ENCODE results near the gene IFNAR2. TPM values are rescaled to one million over a fixed set of nuclear protein-coding genes. Genes with fewer than 3 reads are reported as not detected.

IFNAR2 gene
- total and polyA plus RNA-seq, 11 donors: 6.5 to 46.7 (median 12.0) TPM

GRCh38 chr21:33266789-33267135, 37.0 kb downstream of the IFNAR2 start:
- ATAC-seq (peak in 3 of 4 donors; percentile 1 to 35 (median 28)), DNase-seq (peak in 1 of 5 donors; percentile 69)
- peaks cover 0 to 58% (median 38%) of the 10 kb centered on the region in 9 donors for H3K36me3 ChIP-seq
- TF ChIP-seq POLR2A (IDR thresholded peaks at IDR 0.05): no peak
- no peaks in the 10 kb centered on the region for H3K27me3 ChIP-seq
- peak overlapping the region; percentile 69 to 98 (median 88) for H3K27ac ChIP-seq
- peaks cover 0 to 61% (median 13%) of the 10 kb centered on the region in 12 donors for H3K4me1 ChIP-seq
- WGBS, 4 donors: 11 to 28% (median 17%) methylated on average over 8 of the region's 8 CpGs
- intact Hi-C loops (cut with DNase I): loop anchor here in 4 of 10 donors (5.0 to 10.0 kb wide), 3 partner anchors 34 to 66 kb away; partner anchors contain the start of gene IFNAR1 (in 1 of the 4)
- peak overlapping the region; percentile 57 to 100 (median 82) for H3K4me3 ChIP-seq
- H3K9me3 ChIP-seq: no peaks in the 10 kb centered on the region

- Histone ChIP-seq H3K4me3 (peak overlapping the region in 11 of 12 donors; percentile 57 to 100 (median 86)), H3K9me3 (no peaks in the 10 kb centered on the region), H3K27ac (peak overlapping the region; percentile 69 to 98 (median 88)), H3K36me3 (peaks cover 0 to 61% (median 38%) of the 10 kb centered on the region in 9 donors), H3K27me3 (no peaks in the 10 kb centered on the region), H3K4me1 (peaks cover 0 to 56% (median 13%) of the 10 kb centered on the region in 12 donors)
- DNase-seq (no peak), ATAC-seq (no peak)
- intact Hi-C loops (cut with DNase I): loop anchor here in 4 of 10 donors (5.0 to 10.0 kb wide), 3 partner anchors 35 to 65 kb away; partner anchors contain the start of gene IFNAR1 (in 1 of the 4)
- no peak for TF ChIP-seq CTCF (IDR thresholded peaks at IDR 0.05)
- TF ChIP-seq POLR2A (IDR thresholded peaks at IDR 0.05): no peak
- 75 to 90% (median 84%) methylated on average over 7 of the region's 7 CpGs for WGBS, 4 donors
These were observed 37.5 kb downstream of the IFNAR2 start for GRCh38 chr21:33267250-33267649.

- Histone ChIP-seq H3K27ac (peak overlapping the region in 1 of 12 donors; percentile 30), H3K36me3 (peaks cover 0 to 62% (median 31%) of the 10 kb centered on the region in 9 donors), H3K4me1 (peaks cover 0 to 53% (median 13%) of the 10 kb centered on the region in 12 donors), H3K4me3 (no peak overlapping the region), H3K27me3 (no peaks in the 10 kb centered on the region), H3K9me3 (no peaks in the 10 kb centered on the region)
- no peak for ATAC-seq
- DNase-seq: no peak
- TF ChIP-seq POLR2A (IDR thresholded peaks at IDR 0.05) (no peak), CTCF (IDR thresholded peaks at IDR 0.05) (no peak)
- WGBS, 4 donors: 84 to 92% (median 88%) methylated on average over 7 of the region's 7 CpGs
- intact Hi-C loops (cut with DNase I): loop anchor here in 4 of 10 donors (5.0 to 10.0 kb wide), 3 partner anchors 36 to 64 kb away; partner anchors contain the start of gene IFNAR1 (in 1 of the 4)
These were observed 38.6 kb downstream of the IFNAR2 start for GRCh38 chr21:33268393-33268736.

GRCh38 chr21:33268737-33269441, 39.2 kb downstream of the IFNAR2 start:
- WGBS, 4 donors: 73 to 80% (median 76%) methylated on average over 12 of the region's 12 CpGs
- no peaks in the 10 kb centered on the region for H3K9me3 ChIP-seq
- peaks cover 0 to 52% (median 13%) of the 10 kb centered on the region in 12 donors for H3K4me1 ChIP-seq
- TF ChIP-seq POLR2A (IDR thresholded peaks at IDR 0.05): no peak
- TF ChIP-seq CTCF (IDR thresholded peaks at IDR 0.05): no peak
- H3K4me3 ChIP-seq: no peak overlapping the region
- H3K27me3 ChIP-seq: no peaks in the 10 kb centered on the region
- no peak for ATAC-seq
- DNase-seq: peak in 2 of 5 donors; percentile 35 to 69
- H3K36me3 ChIP-seq: peaks cover 0 to 62% (median 28%) of the 10 kb centered on the region in 9 donors
- intact Hi-C loops (cut with DNase I): loop anchor here in 4 of 10 donors (5.0 to 10.0 kb wide), 3 partner anchors 37 to 63 kb away; partner anchors contain the start of gene IFNAR1 (in 1 of the 4)
- peak overlapping the region in 1 of 12 donors; percentile 30 for H3K27ac ChIP-seq

All from heart left ventricle (tissue), 16 donors.